Suprapubic skin (tissue), 4 donors: Measurements from ENCODE around the gene NEB. TPM values are rescaled to one million over a fixed set of nuclear protein-coding genes. Genes with fewer than 3 reads are reported as not detected.
"Not testable (repeated sequence)": the region's sequence is repeated elsewhere in the genome, so short reads cannot be mapped to it uniquely, and the experiment has no call there.

Experiments used
- DNase-seq, 2 donors: peaks; one replicate each; pipeline ENCODE4 v3.0.0-alpha.2; 2019; ENCODE audit warnings: low spot score in 2 of 2
- H3K27ac ChIP-seq: fragments of 200-600 bp; sonication (generic); one replicate; pipeline ENCODE4 v1.5.1; 2019
- H3K27me3 ChIP-seq: fragments of 200-600 bp; sonication (generic); one replicate; pipeline ENCODE4 v1.5.1; 2019
- H3K36me3 ChIP-seq: fragments of 200-600 bp; sonication (generic); one replicate; pipeline ENCODE4 v1.5.1; 2019
- H3K4me1 ChIP-seq: fragments of 200-600 bp; sonication (generic); one replicate; pipeline ENCODE4 v1.5.1; 2019
- H3K4me3 ChIP-seq: fragments of 200-600 bp; sonication (generic); one replicate; pipeline ENCODE4 v1.5.1; 2019; ENCODE audit warnings: mild to moderate bottlenecking
- H3K9me3 ChIP-seq: fragments of 200-600 bp; sonication (generic); one replicate; pipeline ENCODE4 v1.5.1; 2019
- CTCF ChIP-seq, 2 donors: fragments of 200-600 bp in 1 of 2; fragments of 450-650 bp in 1 of 2; sonication (generic) in 1 of 2; IDR thresholded peaks; one replicate each; pipeline ENCODE4 v1.5.1; 2016 to 2019; ENCODE audit warnings: antibody characterized with exemption in 2 of 2, mild to moderate bottlenecking in 1 of 2, moderate library complexity in 1 of 2
- EP300 ChIP-seq: sonication (generic); formaldehyde crosslinking; IDR thresholded peaks from one replicate; pipeline ENCODE4 v1.6.1; 2017; ENCODE audit warnings: antibody characterized with exemption
- POLR2A ChIP-seq, 2 donors: fragments of 450-650 bp; IDR thresholded peaks; one replicate each; pipeline ENCODE4 v1.6.1; 2017; ENCODE audit warnings: antibody characterized with exemption in 2 of 2, mild to moderate bottlenecking in 2 of 2, moderate library complexity in 2 of 2
- POLR2AphosphoS5 ChIP-seq, 3 donors: sonication (generic); formaldehyde crosslinking; IDR thresholded peaks; one replicate each; pipeline ENCODE4 v1.6.1; 2017; ENCODE audit warnings: antibody characterized with exemption in 3 of 3
- WGBS: methylation state at CpG from one replicate; pipeline ENCODE4 v1.1.5; 2018; 5-methylcytosine and 5-hydroxymethylcytosine counted together
- total RNA-seq, 4 donors: library from RNA; depleted of rRNA; stranded (reverse); fragments of >200 nt; gene quantifications; one replicate each; pipeline ENCODE4 v1.1.0, GENCODE V29; 2016

The NEB gene
- total RNA-seq, 4 donors from 2014 or later = 5.4 to 19.1 (median 7.4) TPM

DNA sequence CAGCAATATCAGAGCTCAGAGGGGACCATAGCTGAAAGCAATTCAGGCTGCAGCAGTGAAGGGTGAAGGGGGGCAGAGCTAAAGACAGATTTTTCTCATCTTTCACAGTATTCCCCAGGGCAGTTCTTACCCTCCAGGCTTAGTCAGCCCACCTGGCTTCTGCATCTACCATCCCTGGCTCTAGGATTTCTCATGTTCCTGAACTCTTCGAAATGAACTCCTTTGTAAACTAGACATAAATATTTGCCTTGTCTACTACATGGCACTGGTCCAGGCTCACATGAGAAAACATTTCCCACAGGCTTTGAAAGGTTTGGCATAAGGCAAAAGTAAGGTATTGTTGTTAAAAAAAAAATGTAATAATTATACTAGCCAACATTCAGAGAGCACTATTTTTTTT is 23.6 kb upstream of the NEB start:
- WGBS = 20% methylated on average over 1 of the region's 1 CpG
- Histone ChIP-seq H3K4me1 (no peaks in the 10 kb centered on the region), H3K36me3 (no peaks in the 10 kb centered on the region), H3K27ac (no peak overlapping the region), H3K9me3 (no peaks in the 10 kb centered on the region), H3K27me3 (no peaks in the 10 kb centered on the region), H3K4me3 (no peak overlapping the region)
- DNase-seq = no peak
- TF ChIP-seq EP300 (no peak), POLR2A (IDR thresholded peaks at IDR 0.05) (no peak), POLR2AphosphoS5 (IDR thresholded peaks at IDR 0.05) (no peak), CTCF (IDR thresholded peaks at IDR 0.05) (no peak)

GRCh38 chr2:151756820-151757219 is 22.5 kb upstream of the NEB start:
- DNase-seq = no peak

DNA sequence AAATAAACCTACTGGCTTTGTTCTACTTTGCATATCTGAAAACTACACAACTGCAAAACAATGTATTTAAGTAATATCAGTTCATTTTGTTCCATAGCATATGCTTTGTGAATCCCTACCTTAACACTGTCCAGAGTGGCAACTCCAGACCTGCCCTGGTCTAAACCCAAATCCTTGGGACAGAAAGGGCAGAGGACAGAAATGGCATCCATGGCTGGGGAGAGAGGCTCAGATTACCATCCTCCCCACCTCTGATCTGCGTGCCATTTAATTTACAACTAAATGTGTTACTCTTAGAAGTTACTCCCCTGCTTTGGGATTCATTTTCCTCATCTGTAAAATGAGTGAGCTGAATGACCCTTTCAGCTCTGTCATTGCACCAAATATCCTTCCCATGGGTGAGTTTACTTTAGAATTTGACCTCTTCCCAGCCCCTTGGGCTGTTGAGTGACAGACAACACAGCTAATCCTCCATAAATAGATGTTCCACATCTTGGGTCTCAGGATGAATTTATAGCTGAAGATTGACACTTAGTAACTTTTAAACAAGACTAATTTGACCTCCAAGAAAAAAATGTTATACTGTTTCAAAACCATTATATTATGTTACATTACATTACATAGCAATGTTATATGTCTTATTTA is 20.1 kb upstream of the NEB start:
- Histone ChIP-seq H3K36me3 (no peaks in the 10 kb centered on the region), H3K27ac (no peak overlapping the region), H3K27me3 (no peaks in the 10 kb centered on the region), H3K4me1 (no peaks in the 10 kb centered on the region), H3K9me3 (no peaks in the 10 kb centered on the region), H3K4me3 (no peak overlapping the region)
- DNase-seq = no peak
- TF ChIP-seq POLR2AphosphoS5 (IDR thresholded peaks at IDR 0.05) (no peak), CTCF (IDR thresholded peaks at IDR 0.05) (no peak), POLR2A (IDR thresholded peaks at IDR 0.05) (no peak), EP300 (no peak)
- 89% methylated on average over 1 of the region's 1 CpG for WGBS

More at GRCh38 chr2:151756820-151757219, 22.5 kb upstream of the NEB start:
- H3K4me3 ChIP-seq = no peak overlapping the region
- H3K4me1 ChIP-seq = no peaks in the 10 kb centered on the region
- TF ChIP-seq POLR2A (IDR thresholded peaks at IDR 0.05) (no peak), EP300 (no peak), CTCF (IDR thresholded peaks at IDR 0.05) (no peak), POLR2AphosphoS5 (IDR thresholded peaks at IDR 0.05) (no peak)
- no peak overlapping the region for H3K27ac ChIP-seq
- no peaks in the 10 kb centered on the region for H3K36me3 ChIP-seq
- WGBS = 30% methylated on average over 2 of the region's 2 CpGs
- H3K27me3 ChIP-seq = no peaks in the 10 kb centered on the region
- no peaks in the 10 kb centered on the region for H3K9me3 ChIP-seq

GRCh38 chr2:151753540-151753939 is 19.3 kb upstream of the NEB start:
- H3K27ac ChIP-seq = no peak overlapping the region
- DNase-seq = no peak
- no peaks in the 10 kb centered on the region for H3K36me3 ChIP-seq
- TF ChIP-seq POLR2A (IDR thresholded peaks at IDR 0.05) (no peak), CTCF (IDR thresholded peaks at IDR 0.05) (no peak), EP300 (no peak), POLR2AphosphoS5 (IDR thresholded peaks at IDR 0.05) (no peak)
- no peak overlapping the region for H3K4me3 ChIP-seq
- no peaks in the 10 kb centered on the region for H3K9me3 ChIP-seq
- H3K27me3 ChIP-seq = no peaks in the 10 kb centered on the region
- H3K4me1 ChIP-seq = no peaks in the 10 kb centered on the region

- H3K9me3 ChIP-seq, DNase-seq, H3K36me3 ChIP-seq, H3K27ac ChIP-seq, H3K4me3 ChIP-seq, H3K27me3 ChIP-seq, H3K4me1 ChIP-seq: not testable (repeated sequence)
- 100% methylated on average over 3 of the region's 3 CpGs for WGBS
Measured at GRCh38 chr2:151745261-151745660, 11.0 kb upstream of the NEB start.
